Vagina (tissue), 2 donors: ENCODE measurements around the gene IL1R2.

Experiments used
- POLR2A ChIP-seq, 2 donors: fragments of 450-650 bp; IDR thresholded peaks; one replicate each; pipeline ENCODE4 v1.6.1; 2017; ENCODE audit warnings: antibody characterized with exemption in 2 of 2, mild to moderate bottlenecking in 2 of 2, moderate library complexity in 2 of 2
- TF ChIP-seq, protein P1 (sequence below), 3 experiments: fragments of 450-650 bp in 2 of 3; fragments of 200-600 bp in 1 of 3; sonication (generic) in 1 of 3; IDR thresholded peaks; one replicate each; pipeline ENCODE4 v1.5.1; 2017 to 2019; ENCODE audit warnings: antibody characterized with exemption in 3 of 3, mild to moderate bottlenecking in 2 of 3, moderate library complexity in 2 of 3

DNA sequence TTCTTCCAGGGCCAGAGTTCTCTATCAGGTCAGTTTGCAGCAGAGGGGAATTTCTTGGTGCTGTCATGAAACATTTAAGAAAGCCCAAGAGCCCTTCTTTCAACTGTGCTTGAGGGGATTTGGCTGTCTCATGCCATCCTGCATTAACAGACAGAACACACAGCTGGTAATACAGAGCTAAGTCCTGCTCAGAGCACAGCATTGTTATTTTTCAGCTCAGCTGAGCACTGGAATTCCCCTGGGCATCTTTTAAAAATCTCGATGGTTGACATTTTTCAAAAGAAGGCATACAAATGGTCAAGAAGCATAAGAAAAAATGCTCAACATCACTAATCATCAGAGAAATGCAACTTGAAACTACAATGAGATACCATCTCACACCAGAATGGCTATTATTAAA, 14.9 kb upstream of the IL1R2 start:
- TF ChIP-seq POLR2A (IDR thresholded peaks at IDR 0.05): no peak
- TF ChIP-seq, protein P1, sequence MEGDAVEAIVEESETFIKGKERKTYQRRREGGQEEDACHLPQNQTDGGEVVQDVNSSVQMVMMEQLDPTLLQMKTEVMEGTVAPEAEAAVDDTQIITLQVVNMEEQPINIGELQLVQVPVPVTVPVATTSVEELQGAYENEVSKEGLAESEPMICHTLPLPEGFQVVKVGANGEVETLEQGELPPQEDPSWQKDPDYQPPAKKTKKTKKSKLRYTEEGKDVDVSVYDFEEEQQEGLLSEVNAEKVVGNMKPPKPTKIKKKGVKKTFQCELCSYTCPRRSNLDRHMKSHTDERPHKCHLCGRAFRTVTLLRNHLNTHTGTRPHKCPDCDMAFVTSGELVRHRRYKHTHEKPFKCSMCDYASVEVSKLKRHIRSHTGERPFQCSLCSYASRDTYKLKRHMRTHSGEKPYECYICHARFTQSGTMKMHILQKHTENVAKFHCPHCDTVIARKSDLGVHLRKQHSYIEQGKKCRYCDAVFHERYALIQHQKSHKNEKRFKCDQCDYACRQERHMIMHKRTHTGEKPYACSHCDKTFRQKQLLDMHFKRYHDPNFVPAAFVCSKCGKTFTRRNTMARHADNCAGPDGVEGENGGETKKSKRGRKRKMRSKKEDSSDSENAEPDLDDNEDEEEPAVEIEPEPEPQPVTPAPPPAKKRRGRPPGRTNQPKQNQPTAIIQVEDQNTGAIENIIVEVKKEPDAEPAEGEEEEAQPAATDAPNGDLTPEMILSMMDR (IDR thresholded peaks at IDR 0.05): no peak
